Measurements from ENCODE around the gene NOP56. TPM values are rescaled to one million over a fixed set of nuclear protein-coding genes. Genes with fewer than 3 reads are reported as not detected.

Gene NOP56
- polyA plus RNA-seq = 10 to 100 TPM; 69.5 to 94.8 (median 71.2) TPM

GRCh38 chr20:2651772-2652723, at the start of gene NOP56:
NOP56 (plus strand) TSS chr20:2652632; CDS start chr20:2652661, 29 bp downstream.
- Mint-ChIP-seq H3K27ac (peak within 1 kb of the TSS; percentile 77 to 92 (median 84)), H3K4me1 (peaks cover 31 to 45% of the 10 kb centered on the region in 2 donors), H3K27me3 (ENCODE audit: low read depth in 3 of 3) (peaks cover 2 to 11% (median 4%) of the 10 kb centered on the region in 3 donors), H3K36me3 (peaks cover 13 to 24% (median 22%) of the 10 kb centered on the region in 3 donors), H3K9me3 (no peaks in the 10 kb centered on the region), H3K4me3 (peak within 1 kb of the TSS; percentile 87 to 93 (median 90))
- DNase-seq = peak; percentile 96

- peaks cover 7 to 20% (median 12%) of the 10 kb centered on the region in 6 donors for H3K9me3 Mint-ChIP-seq
- DNase-seq = no peak
- no peak overlapping the region for H3K4me3 Mint-ChIP-seq
- no peak overlapping the region for H3K27ac Mint-ChIP-seq
- no peaks in the 10 kb centered on the region for H3K4me1 Mint-ChIP-seq
- peaks cover 0 to 9% (median 5%) of the 10 kb centered on the region in 3 donors for H3K27me3 Mint-ChIP-seq (ENCODE audit: low read depth in 3 of 3)
- peaks cover 0 to 6% (median 0%) of the 10 kb centered on the region in 3 donors for H3K36me3 Mint-ChIP-seq
These were observed 49.7 kb upstream of the NOP56 start for GRCh38 chr20:2602746-2603145.

GRCh38 chr20:2603816-2604505, 48.5 kb upstream of the NOP56 start:
- H3K9me3 Mint-ChIP-seq = peaks cover 8 to 20% (median 12%) of the 10 kb centered on the region in 6 donors
- DNase-seq = no peak
- peaks cover 2 to 9% (median 5%) of the 10 kb centered on the region in 3 donors for H3K27me3 Mint-ChIP-seq (ENCODE audit: low read depth in 3 of 3)
- no peak overlapping the region for H3K27ac Mint-ChIP-seq
- H3K36me3 Mint-ChIP-seq = peaks cover 0 to 6% (median 0%) of the 10 kb centered on the region in 3 donors
- H3K4me3 Mint-ChIP-seq = no peak overlapping the region
- H3K4me1 Mint-ChIP-seq = no peaks in the 10 kb centered on the region

GRCh38 chr20:2604506-2604835, 48.0 kb upstream of the NOP56 start:
- no peak overlapping the region for H3K4me3 Mint-ChIP-seq
- no peaks in the 10 kb centered on the region for H3K4me1 Mint-ChIP-seq

GRCh38 chr20:2606507-2607006, 45.9 kb upstream of the NOP56 start:
- Mint-ChIP-seq H3K27me3 (ENCODE audit: low read depth in 3 of 3) (peaks cover 3 to 11% (median 7%) of the 10 kb centered on the region in 3 donors), H3K27ac (no peak overlapping the region), H3K4me1 (no peaks in the 10 kb centered on the region), H3K36me3 (peaks cover 0 to 6% (median 0%) of the 10 kb centered on the region in 3 donors), H3K4me3 (no peak overlapping the region), H3K9me3 (peaks cover 8 to 20% (median 12%) of the 10 kb centered on the region in 6 donors)
- DNase-seq = no peak

More at GRCh38 chr20:2604506-2604835, 48.0 kb upstream of the NOP56 start:
- DNase-seq = no peak
- peaks cover 2 to 11% (median 4%) of the 10 kb centered on the region in 3 donors for H3K27me3 Mint-ChIP-seq (ENCODE audit: low read depth in 3 of 3)
- peaks cover 8 to 20% (median 12%) of the 10 kb centered on the region in 6 donors for H3K9me3 Mint-ChIP-seq
- no peak overlapping the region for H3K27ac Mint-ChIP-seq
- H3K36me3 Mint-ChIP-seq = peaks cover 0 to 6% (median 0%) of the 10 kb centered on the region in 3 donors

GRCh38 chr20:2610326-2610725, 42.1 kb upstream of the NOP56 start:
- peaks cover 0 to 6% (median 0%) of the 10 kb centered on the region in 3 donors for H3K36me3 Mint-ChIP-seq
- DNase-seq = no peak
- peaks cover 8 to 20% (median 13%) of the 10 kb centered on the region in 6 donors for H3K9me3 Mint-ChIP-seq
- no peak overlapping the region for H3K4me3 Mint-ChIP-seq
- H3K27me3 Mint-ChIP-seq (ENCODE audit: low read depth in 3 of 3) = peaks cover 9 to 15% (median 13%) of the 10 kb centered on the region in 3 donors
- no peak overlapping the region for H3K27ac Mint-ChIP-seq
- H3K4me1 Mint-ChIP-seq = no peaks in the 10 kb centered on the region

GRCh38 chr20:2610941-2611720, 41.3 kb upstream of the NOP56 start:
- Mint-ChIP-seq H3K36me3 (peaks cover 0 to 6% (median 0%) of the 10 kb centered on the region in 3 donors), H3K27me3 (ENCODE audit: low read depth in 3 of 3) (peaks cover 9 to 15% (median 15%) of the 10 kb centered on the region in 3 donors), H3K4me1 (no peaks in the 10 kb centered on the region), H3K9me3 (peaks cover 8 to 16% (median 13%) of the 10 kb centered on the region in 6 donors), H3K4me3 (no peak overlapping the region), H3K27ac (no peak overlapping the region)
- no peak for DNase-seq

- H3K36me3 Mint-ChIP-seq = peaks cover 0 to 4% (median 0%) of the 10 kb centered on the region in 3 donors
- H3K4me1 Mint-ChIP-seq = no peaks in the 10 kb centered on the region
- H3K27me3 Mint-ChIP-seq (ENCODE audit: low read depth in 3 of 3) = peaks cover 10 to 17% (median 16%) of the 10 kb centered on the region in 3 donors
- H3K27ac Mint-ChIP-seq = no peak overlapping the region
- no peak for DNase-seq
- no peak overlapping the region for H3K4me3 Mint-ChIP-seq
- peaks cover 4 to 11% (median 5%) of the 10 kb centered on the region in 6 donors for H3K9me3 Mint-ChIP-seq
These were observed 40.4 kb upstream of the NOP56 start for GRCh38 chr20:2612073-2612472.

GRCh38 chr20:2616634-2617033, 35.8 kb upstream of the NOP56 start:
- H3K27ac Mint-ChIP-seq = no peak overlapping the region
- peaks cover 0 to under 1% (median 0%) of the 10 kb centered on the region in 6 donors for H3K9me3 Mint-ChIP-seq
- H3K4me1 Mint-ChIP-seq = no peaks in the 10 kb centered on the region
- peaks cover 10% of the 10 kb centered on the region in 3 donors for H3K27me3 Mint-ChIP-seq (ENCODE audit: low read depth in 3 of 3)
- no peak for DNase-seq
- H3K36me3 Mint-ChIP-seq = no peaks in the 10 kb centered on the region
- H3K4me3 Mint-ChIP-seq = no peak overlapping the region

- Mint-ChIP-seq H3K4me3 (no peak overlapping the region), H3K36me3 (no peaks in the 10 kb centered on the region), H3K27me3 (ENCODE audit: low read depth in 3 of 3) (peaks cover 9 to 10% (median 10%) of the 10 kb centered on the region in 3 donors), H3K4me1 (no peaks in the 10 kb centered on the region), H3K27ac (no peak overlapping the region), H3K9me3 (no peaks in the 10 kb centered on the region)
- no peak for DNase-seq
These were observed 35.2 kb upstream of the NOP56 start for GRCh38 chr20:2617099-2617714.

- H3K27me3 Mint-ChIP-seq (ENCODE audit: low read depth in 3 of 3) = peaks cover 5 to 10% (median 8%) of the 10 kb centered on the region in 3 donors
- no peaks in the 10 kb centered on the region for H3K4me1 Mint-ChIP-seq
- no peaks in the 10 kb centered on the region for H3K9me3 Mint-ChIP-seq
- H3K27ac Mint-ChIP-seq = no peak overlapping the region
- no peak overlapping the region for H3K4me3 Mint-ChIP-seq
- DNase-seq = no peak
- H3K36me3 Mint-ChIP-seq = no peaks in the 10 kb centered on the region
These were observed 33.6 kb upstream of the NOP56 start for GRCh38 chr20:2618815-2619214.

- Mint-ChIP-seq H3K4me3 (no peak overlapping the region), H3K4me1 (no peaks in the 10 kb centered on the region), H3K27ac (no peak overlapping the region), H3K9me3 (no peaks in the 10 kb centered on the region), H3K36me3 (no peaks in the 10 kb centered on the region), H3K27me3 (ENCODE audit: low read depth in 3 of 3) (peaks cover 5 to 9% (median 8%) of the 10 kb centered on the region in 3 donors)
- no peak for DNase-seq
These were observed 33.1 kb upstream of the NOP56 start for GRCh38 chr20:2619337-2619736.

Measured in immature natural killer cell (primary cell).